Measurements from ENCODE around the gene HOXC9.

The HOXC9 gene

GRCh38 chr12:53953831-53954693 lies 45.9 kb upstream of the HOXC9 start:
- Histone ChIP-seq H2AFZ (ENCODE audit: low read length) (no peak overlapping the region), H3K4me2 (ENCODE audit: low read depth, low read length, poor library complexity, severe bottlenecking) (no peak overlapping the region), H3K9ac (ENCODE audit: low read depth, low read length, poor library complexity, severe bottlenecking) (no peak overlapping the region), H3K9me3 (ENCODE audit: insufficient read depth, low read depth, low read length) (no peaks in the 10 kb centered on the region), H3K4me1 (ENCODE audit: insufficient read depth, low read length, poor library complexity, severe bottlenecking) (peaks cover 33% of the 10 kb centered on the region), H4K20me1 (ENCODE audit: insufficient read depth, low read length, poor library complexity, severe bottlenecking) (no peaks in the 10 kb centered on the region), H3K27me3 (ENCODE audit: insufficient read depth, low read length, poor library complexity, severe bottlenecking) (no peaks in the 10 kb centered on the region), H3F3A (ENCODE audit: low read depth) (no peaks in the 10 kb centered on the region), H3K79me2 (ENCODE audit: insufficient read depth, low read length) (no peaks in the 10 kb centered on the region), H3K36me3 (ENCODE audit: insufficient read depth, low read length) (no peaks in the 10 kb centered on the region), H3K4me3 (ENCODE audit: low read length, poor library complexity, severe bottlenecking) (no peak overlapping the region), H3K9me2 (replicated peaks; ENCODE audit: low read depth, low read length) (no peaks in the 10 kb centered on the region)
- TF ChIP-seq CTCF (conservative IDR thresholded peaks at IDR 0.05; ENCODE audit: low read length) (no peak), EZH2phosphoT487 (IDR thresholded peaks at IDR 0.05; ENCODE audit: borderline replicate concordance) (no peak)

GRCh38 chr12:53954694-53955035 lies 45.3 kb upstream of the HOXC9 start, which contains the start of gene HOXC12:
HOXC12 (plus strand) TSS chr12:53954903; CDS start chr12:53954930, 27 bp downstream.
- peak within 1 kb of the TSS; percentile 66 for H3K4me3 ChIP-seq (ENCODE audit: low read length, poor library complexity, severe bottlenecking)
- no peaks in the 10 kb centered on the region for H3K79me2 ChIP-seq (ENCODE audit: insufficient read depth, low read length)
- H3K4me2 ChIP-seq (ENCODE audit: low read depth, low read length, poor library complexity, severe bottlenecking): peak within 1 kb of the TSS; percentile 91
- H3K9me2 ChIP-seq (replicated peaks; ENCODE audit: low read depth, low read length): no peaks in the 10 kb centered on the region
- H3K9ac ChIP-seq (ENCODE audit: low read depth, low read length, poor library complexity, severe bottlenecking): peak within 1 kb of the TSS; percentile 73
- H3K36me3 ChIP-seq (ENCODE audit: insufficient read depth, low read length): no peaks in the 10 kb centered on the region
- H3K9me3 ChIP-seq (ENCODE audit: insufficient read depth, low read depth, low read length): no peaks in the 10 kb centered on the region
- H3K27me3 ChIP-seq (ENCODE audit: insufficient read depth, low read length, poor library complexity, severe bottlenecking): no peaks in the 10 kb centered on the region
- 0 out of 2 replicates have a peak, but pooled peaks cover 3% of the 10 kb centered on the region for H3F3A ChIP-seq (ENCODE audit: low read depth)
- H2AFZ ChIP-seq (ENCODE audit: low read length): no peak within 1 kb of the TSS
- TF ChIP-seq EZH2phosphoT487 (IDR thresholded peaks at IDR 0.05; ENCODE audit: borderline replicate concordance) (no peak), CTCF (conservative IDR thresholded peaks at IDR 0.05; ENCODE audit: low read length) (no peak)
- H3K4me1 ChIP-seq (ENCODE audit: insufficient read depth, low read length, poor library complexity, severe bottlenecking): peaks cover 39% of the 10 kb centered on the region
- no peaks in the 10 kb centered on the region for H4K20me1 ChIP-seq (ENCODE audit: insufficient read depth, low read length, poor library complexity, severe bottlenecking)

GRCh38 chr12:53955036-53955775 lies 44.8 kb upstream of the HOXC9 start:
- Histone ChIP-seq H3K4me1 (ENCODE audit: insufficient read depth, low read length, poor library complexity, severe bottlenecking) (peaks cover 41% of the 10 kb centered on the region), H3K9me2 (replicated peaks; ENCODE audit: low read depth, low read length) (no peaks in the 10 kb centered on the region), H2AFZ (ENCODE audit: low read length) (no peak overlapping the region), H3K36me3 (ENCODE audit: insufficient read depth, low read length) (no peaks in the 10 kb centered on the region), H3K79me2 (ENCODE audit: insufficient read depth, low read length) (no peaks in the 10 kb centered on the region), H4K20me1 (ENCODE audit: insufficient read depth, low read length, poor library complexity, severe bottlenecking) (no peaks in the 10 kb centered on the region), H3K9ac (ENCODE audit: low read depth, low read length, poor library complexity, severe bottlenecking) (no peak overlapping the region), H3F3A (ENCODE audit: low read depth) (0 out of 2 replicates have a peak, but pooled peaks cover 3% of the 10 kb centered on the region), H3K27me3 (ENCODE audit: insufficient read depth, low read length, poor library complexity, severe bottlenecking) (no peaks in the 10 kb centered on the region), H3K4me3 (ENCODE audit: low read length, poor library complexity, severe bottlenecking) (no peak overlapping the region), H3K4me2 (ENCODE audit: low read depth, low read length, poor library complexity, severe bottlenecking) (peak overlapping the region; percentile 91), H3K9me3 (ENCODE audit: insufficient read depth, low read depth, low read length) (no peaks in the 10 kb centered on the region)
- no peak for TF ChIP-seq CTCF (conservative IDR thresholded peaks at IDR 0.05; ENCODE audit: low read length)
- no peak for TF ChIP-seq EZH2phosphoT487 (IDR thresholded peaks at IDR 0.05; ENCODE audit: borderline replicate concordance)

Data from Loucy (cell line).